Femur (tissue), 1 donor: ENCODE measurements around the gene UBE2E3.
"Not testable (repeated sequence)": the region's sequence is repeated elsewhere in the genome, so short reads cannot be mapped to it uniquely, and the experiment has no call there.

Source experiments
- DNase-seq: peaks from one replicate; pipeline ENCODE4 v3.0.0-alpha.2; 2017

UBE2E3 gene

GRCh38 chr2:181077128-181077709 lies 96.8 kb downstream of the UBE2E3 start:
- no peak for DNase-seq

GRCh38 chr2:181083140-181083539 lies 102.7 kb downstream of the UBE2E3 start:
- DNase-seq, result no peak

DNA sequence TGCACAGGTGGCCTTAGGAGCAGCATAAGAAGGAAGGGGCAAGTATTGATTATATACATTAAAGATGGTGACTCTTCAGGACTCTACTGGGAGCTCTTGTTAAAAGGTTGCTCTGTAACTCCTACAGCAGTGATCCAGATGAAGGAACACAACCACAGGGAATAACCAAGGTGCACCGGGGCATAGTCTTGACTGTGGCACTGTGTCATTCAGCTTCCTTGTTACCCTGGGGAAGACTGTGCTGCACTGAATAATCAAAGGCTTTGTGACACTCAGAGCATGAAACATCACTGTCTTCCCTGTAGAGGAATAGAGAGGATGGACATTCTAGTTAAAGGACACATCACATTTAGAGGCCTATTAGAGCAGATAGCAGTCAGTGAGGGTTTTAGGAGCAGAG lies 105.3 kb downstream of the UBE2E3 start:
- no peak for DNase-seq

GRCh38 chr2:181091920-181092319 lies 111.5 kb downstream of the UBE2E3 start:
- not testable (repeated sequence) for DNase-seq

- no peak for DNase-seq
Observed at GRCh38 chr2:181095486-181095885, 115.1 kb downstream of the UBE2E3 start.

- DNase-seq, result no peak
Observed at GRCh38 chr2:181103659-181104058, 123.3 kb downstream of the UBE2E3 start.

DNA sequence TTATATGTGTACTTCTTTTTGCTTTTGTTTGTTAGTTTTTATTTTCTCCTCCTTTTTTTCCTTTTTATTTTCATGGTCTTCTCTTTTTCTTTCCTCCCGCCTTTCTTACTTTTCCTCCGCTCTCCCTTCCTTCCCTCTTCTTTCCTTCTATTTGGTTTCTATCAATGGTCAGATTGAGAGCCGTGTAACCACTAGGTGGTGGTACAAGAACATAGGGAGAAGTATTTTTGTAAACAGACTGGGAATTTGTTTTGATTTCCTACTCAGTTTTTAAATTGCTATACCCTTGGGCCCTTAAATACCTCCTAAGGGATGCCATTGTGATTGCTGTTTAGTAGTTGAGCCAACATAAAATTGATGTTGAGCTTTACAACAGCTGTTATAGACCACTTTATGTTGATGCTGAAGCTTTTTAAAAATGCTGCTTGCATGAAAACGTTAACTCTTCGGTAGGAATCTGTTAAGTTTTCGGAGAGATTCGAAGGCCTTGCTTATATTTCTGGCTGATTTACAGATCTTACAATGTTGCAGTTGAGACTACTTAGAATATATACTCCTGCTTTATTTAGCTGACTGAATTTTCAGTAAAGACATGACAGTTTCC lies 124.2 kb downstream of the UBE2E3 start:
- no peak for DNase-seq

GRCh38 chr2:181105562-181105961 lies 125.2 kb downstream of the UBE2E3 start:
- DNase-seq, result no peak

DNA sequence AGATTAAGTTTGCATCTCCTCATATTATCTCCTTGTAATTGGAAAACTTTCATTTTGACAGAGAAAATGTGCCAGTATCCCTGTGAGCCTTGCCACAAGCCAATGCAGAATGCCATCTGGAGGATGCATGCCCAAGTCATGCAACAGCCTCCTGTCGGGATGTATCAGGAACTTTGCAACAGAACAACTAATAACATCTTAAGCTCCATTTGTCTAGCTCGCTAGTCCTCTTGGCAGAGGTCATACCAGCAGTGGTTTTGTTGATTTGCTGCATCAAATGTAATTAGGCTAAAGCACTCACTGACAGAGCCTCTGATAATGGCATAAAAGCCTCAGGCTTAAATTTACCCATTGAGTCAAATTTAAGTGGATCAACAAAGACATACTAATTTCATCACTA lies 125.8 kb downstream of the UBE2E3 start:
- DNase-seq, result no peak

DNA sequence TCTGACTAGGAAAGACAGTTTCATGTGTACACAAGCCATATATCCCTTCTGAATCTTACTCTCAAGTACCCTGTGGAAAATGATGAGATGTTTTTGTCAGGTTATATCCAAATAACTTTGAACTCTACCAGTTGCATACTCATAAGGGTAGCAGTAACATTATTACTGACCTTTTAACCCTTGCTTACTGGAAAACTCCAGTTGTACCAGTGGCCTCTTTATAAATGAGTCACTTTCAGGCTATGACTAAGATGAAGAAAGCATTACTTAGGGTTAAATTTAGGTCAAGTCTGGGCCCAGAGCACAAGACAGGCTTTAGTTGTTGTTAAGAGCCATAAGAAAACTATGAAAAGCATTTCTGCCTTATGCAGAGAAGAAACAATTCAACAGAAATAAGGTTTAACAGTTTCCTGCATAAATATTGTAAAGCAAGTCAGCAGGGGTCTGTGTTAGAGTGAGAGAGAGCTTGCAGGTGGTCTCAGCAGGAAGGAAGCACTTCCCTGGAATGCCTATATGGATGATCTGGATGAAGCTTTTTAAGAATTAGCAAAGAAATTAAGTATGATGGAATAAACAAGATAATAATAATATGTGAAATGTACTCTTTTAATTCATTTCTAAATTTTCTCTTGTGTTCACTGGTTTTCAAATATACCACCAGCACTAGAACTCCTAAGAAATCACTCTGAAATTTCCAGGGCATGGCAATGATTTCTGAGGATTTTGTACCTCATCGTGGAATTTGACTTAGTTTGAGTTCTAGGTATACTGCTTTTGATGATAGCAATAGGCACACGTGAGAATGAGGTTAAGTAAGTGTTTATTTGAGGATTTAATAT lies 126.6 kb downstream of the UBE2E3 start:
- no peak for DNase-seq

- DNase-seq, result no peak
Observed at GRCh38 chr2:181107628-181107945, 127.2 kb downstream of the UBE2E3 start.

DNA sequence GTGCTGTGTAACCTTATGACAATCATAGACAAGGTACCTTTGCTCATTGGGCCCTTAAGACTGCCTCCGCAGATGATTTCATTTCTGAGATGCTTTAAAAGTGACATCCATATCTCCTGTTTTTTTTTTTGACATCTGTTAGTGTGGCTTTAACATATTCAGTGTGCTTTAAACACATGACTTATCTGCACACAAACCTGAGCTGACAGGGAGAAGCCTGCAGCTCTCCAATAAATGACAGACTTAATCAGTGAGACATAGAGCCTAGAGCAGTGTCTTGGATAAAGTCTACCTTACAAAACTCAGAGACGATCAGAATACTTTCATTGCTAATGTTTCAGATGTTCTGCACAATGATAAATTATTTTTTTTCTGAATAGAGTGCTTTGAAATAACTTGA lies 130.7 kb downstream of the UBE2E3 start:
- DNase-seq, result no peak

- no peak for DNase-seq
Observed at GRCh38 chr2:181112916-181113315, 132.5 kb downstream of the UBE2E3 start.
